ENCODE results near the gene ITPR1. TPM values are rescaled to one million over a fixed set of nuclear protein-coding genes. Genes with fewer than 3 reads are reported as not detected.

ITPR1 gene
- total and polyA plus RNA-seq, 2 experiments from 2014 or later = 1.4 to 2.5 TPM

DNA sequence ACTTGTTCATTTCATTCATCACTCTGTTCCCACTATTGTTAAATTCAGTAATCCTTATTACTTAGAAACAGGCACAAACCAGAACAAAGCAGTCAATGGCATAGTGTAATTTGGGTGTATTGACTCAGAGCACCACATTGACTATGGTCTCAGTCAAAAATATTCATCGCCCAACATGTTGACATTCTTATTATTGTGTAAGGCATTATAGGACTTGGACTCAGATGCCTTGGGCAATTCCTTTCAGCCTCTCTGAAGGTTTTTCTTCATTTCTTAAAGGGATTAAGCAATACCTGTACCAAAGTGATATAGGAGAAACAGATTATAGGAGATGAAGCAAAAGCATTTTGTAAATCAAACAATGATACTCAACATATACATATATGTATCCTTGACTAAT, 371.4 kb downstream of the ITPR1 start:
- DNase-seq = peak; percentile 62
- H3K4me3 ChIP-seq = no peak overlapping the region
- no peak overlapping the region for H3K4me2 ChIP-seq (ENCODE audit: unreplicated experiment)
- H3K79me2 ChIP-seq (ENCODE audit: insufficient read depth) = no peaks in the 10 kb centered on the region
- H4K20me1 ChIP-seq (ENCODE audit: insufficient read depth) = no peaks in the 10 kb centered on the region
- no peaks in the 10 kb centered on the region for H3K36me3 ChIP-seq (ENCODE audit: low read depth)
- H3K27ac ChIP-seq = peak overlapping the region; percentile 29
- no peak overlapping the region for H3K9ac ChIP-seq
- WGBS, 2 experiments (ENCODE audit: low coverage in 1 of 2, low lambda C conversion rate in 2 of 2, missing lambda C conversion rate in 2 of 2) = 23 to 39% methylated on average over 1 of the region's 1 CpG
- TF ChIP-seq EZH2phosphoT487 (IDR thresholded peaks at IDR 0.05; ENCODE audit: insufficient read depth, low read depth) (no peak), EZH2 (IDR thresholded peaks at IDR 0.05; ENCODE audit: insufficient read depth, poor library complexity, severe bottlenecking) (no peak)
- H3K9me2 ChIP-seq (ENCODE audit: insufficient read depth) = no peaks in the 10 kb centered on the region
- peaks cover 18% of the 10 kb centered on the region for H3K4me1 ChIP-seq (ENCODE audit: insufficient read depth)
- peaks cover 4% of the 10 kb centered on the region for H3K9me3 ChIP-seq (ENCODE audit: low read depth)
- no peak overlapping the region for H2AFZ ChIP-seq
- H3F3A ChIP-seq (ENCODE audit: insufficient read depth) = peaks cover 16% of the 10 kb centered on the region; the same call in 1 of the 2 replicates
- H3K27me3 ChIP-seq (replicated peaks; ENCODE audit: insufficient read depth) = no peaks in the 10 kb centered on the region
- in situ Hi-C loops (cut with MboI) = no loop called here

DNA sequence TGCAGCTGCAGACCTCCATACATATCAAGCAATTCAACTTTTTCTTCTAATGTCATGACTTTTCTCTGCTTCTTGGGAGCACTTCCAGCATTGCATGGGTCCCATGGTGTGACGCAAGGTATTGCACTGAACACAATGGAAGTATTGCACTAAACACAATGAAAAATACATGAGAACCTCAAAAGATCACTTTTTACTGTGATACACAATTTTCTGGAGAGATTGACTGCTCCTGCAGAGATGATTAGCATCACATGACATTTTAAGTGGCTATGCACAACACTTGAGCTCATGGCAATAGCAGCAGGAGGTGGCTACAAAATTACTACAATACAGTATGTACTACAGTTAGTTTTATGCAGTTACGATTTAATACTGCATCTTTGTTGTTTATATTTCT, 372.6 kb downstream of the ITPR1 start:
- peaks cover 16% of the 10 kb centered on the region; the same call in 1 of the 2 replicates for H3F3A ChIP-seq (ENCODE audit: insufficient read depth)
- peaks cover 4% of the 10 kb centered on the region for H3K9me3 ChIP-seq (ENCODE audit: low read depth)
- H3K79me2 ChIP-seq (ENCODE audit: insufficient read depth) = no peaks in the 10 kb centered on the region
- no peak overlapping the region for H3K4me2 ChIP-seq (ENCODE audit: unreplicated experiment)
- in situ Hi-C loops (cut with MboI) = no loop called here
- no peaks in the 10 kb centered on the region for H3K36me3 ChIP-seq (ENCODE audit: low read depth)
- no peaks in the 10 kb centered on the region for H4K20me1 ChIP-seq (ENCODE audit: insufficient read depth)
- no peak overlapping the region for H2AFZ ChIP-seq
- no peak overlapping the region for H3K4me3 ChIP-seq
- no peak overlapping the region for H3K27ac ChIP-seq
- H3K4me1 ChIP-seq (ENCODE audit: insufficient read depth) = peaks cover 18% of the 10 kb centered on the region
- H3K9me2 ChIP-seq (ENCODE audit: insufficient read depth) = no peaks in the 10 kb centered on the region
- DNase-seq = no peak
- WGBS, 2 experiments (ENCODE audit: low coverage in 1 of 2, low lambda C conversion rate in 2 of 2, missing lambda C conversion rate in 2 of 2) = 95 to 97% methylated on average over 2 of the region's 2 CpGs
- H3K9ac ChIP-seq = no peak overlapping the region
- no peaks in the 10 kb centered on the region for H3K27me3 ChIP-seq (replicated peaks; ENCODE audit: insufficient read depth)
- no peak for TF ChIP-seq EZH2phosphoT487 (IDR thresholded peaks at IDR 0.05; ENCODE audit: insufficient read depth, low read depth)
- TF ChIP-seq EZH2 (IDR thresholded peaks at IDR 0.05; ENCODE audit: insufficient read depth, poor library complexity, severe bottlenecking) = no peak

DNA sequence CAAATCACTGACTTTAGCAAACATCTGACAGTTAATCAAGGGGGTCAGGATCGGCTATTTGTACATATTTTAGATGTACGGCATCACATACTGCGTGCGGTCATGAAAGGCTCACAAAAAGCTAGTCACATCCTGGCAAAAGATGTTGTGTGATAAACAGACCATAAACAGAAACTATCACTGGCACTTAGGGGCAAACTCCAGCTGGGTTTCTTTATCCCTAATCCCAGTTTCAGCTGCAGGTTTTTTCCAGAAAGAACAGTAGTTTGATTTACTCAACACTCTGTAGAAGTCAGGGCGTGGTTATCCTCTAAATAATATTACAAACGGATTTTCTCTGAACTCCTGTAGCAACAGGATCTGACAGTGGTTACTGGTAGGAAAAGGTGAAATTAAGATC, 373.7 kb downstream of the ITPR1 start:
- no peaks in the 10 kb centered on the region for H3K27me3 ChIP-seq (replicated peaks; ENCODE audit: insufficient read depth)
- in situ Hi-C loops (cut with MboI) = no loop called here
- H3K9me3 ChIP-seq (ENCODE audit: low read depth) = peaks cover 1% of the 10 kb centered on the region
- peak overlapping the region; percentile 94 for H3K9ac ChIP-seq
- 10 to 18% methylated on average over 6 of the region's 6 CpGs for WGBS, 2 experiments (ENCODE audit: low coverage in 1 of 2, low lambda C conversion rate in 2 of 2, missing lambda C conversion rate in 2 of 2)
- no peaks in the 10 kb centered on the region for H4K20me1 ChIP-seq (ENCODE audit: insufficient read depth)
- peak overlapping the region; percentile 69 for H3K4me3 ChIP-seq
- H3K4me2 ChIP-seq (ENCODE audit: unreplicated experiment) = peak overlapping the region; percentile 78
- DNase-seq = peak; percentile 78
- peaks cover 16% of the 10 kb centered on the region; the same call in 1 of the 2 replicates for H3F3A ChIP-seq (ENCODE audit: insufficient read depth)
- H3K79me2 ChIP-seq (ENCODE audit: insufficient read depth) = no peaks in the 10 kb centered on the region
- H3K9me2 ChIP-seq (ENCODE audit: insufficient read depth) = no peaks in the 10 kb centered on the region
- TF ChIP-seq EZH2phosphoT487 (IDR thresholded peaks at IDR 0.05; ENCODE audit: insufficient read depth, low read depth) (no peak), EZH2 (IDR thresholded peaks at IDR 0.05; ENCODE audit: insufficient read depth, poor library complexity, severe bottlenecking) (no peak)
- H2AFZ ChIP-seq = peak overlapping the region; percentile 79
- peaks cover 18% of the 10 kb centered on the region for H3K4me1 ChIP-seq (ENCODE audit: insufficient read depth)
- no peaks in the 10 kb centered on the region for H3K36me3 ChIP-seq (ENCODE audit: low read depth)
- H3K27ac ChIP-seq = peak overlapping the region; percentile 92

DNA sequence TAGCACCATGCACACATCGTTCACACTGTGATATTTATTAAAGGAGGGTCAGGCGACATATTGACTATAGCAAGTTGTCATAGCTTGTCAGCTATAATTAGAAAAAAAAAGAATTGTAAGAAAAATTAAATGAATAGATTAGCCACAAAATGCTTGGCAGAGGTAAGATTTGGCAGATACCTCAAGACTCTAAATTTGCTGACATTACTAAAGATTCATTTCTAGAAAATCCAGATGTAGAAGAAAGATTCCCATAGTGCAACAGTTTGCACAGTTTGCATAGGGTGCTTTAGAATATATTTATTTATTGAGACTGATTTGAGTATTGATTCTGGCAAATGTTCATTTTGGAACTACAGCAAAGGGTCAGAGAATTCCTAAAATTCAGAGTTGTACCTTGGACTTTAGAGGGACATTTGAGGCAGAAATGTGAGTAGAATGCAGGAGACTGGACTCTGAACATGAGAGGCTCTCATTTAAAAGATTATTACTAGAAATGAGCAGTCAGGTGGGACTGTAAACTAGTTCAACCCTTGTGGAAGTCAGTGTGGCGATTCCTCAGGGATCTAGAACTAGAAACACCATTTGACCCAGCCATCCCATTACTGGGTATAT, 384.1 kb downstream of the ITPR1 start:
- Histone ChIP-seq H3K27ac (no peak overlapping the region), H3K9me3 (ENCODE audit: low read depth) (no peaks in the 10 kb centered on the region), H3K4me3 (no peak overlapping the region), H3K36me3 (ENCODE audit: low read depth) (no peaks in the 10 kb centered on the region), H3K27me3 (replicated peaks; ENCODE audit: insufficient read depth) (no peaks in the 10 kb centered on the region), H3K9ac (no peak overlapping the region), H3K9me2 (ENCODE audit: insufficient read depth) (no peaks in the 10 kb centered on the region), H3F3A (ENCODE audit: insufficient read depth) (no peaks in the 10 kb centered on the region), H3K79me2 (ENCODE audit: insufficient read depth) (no peaks in the 10 kb centered on the region), H3K4me2 (ENCODE audit: unreplicated experiment) (no peak overlapping the region), H3K4me1 (ENCODE audit: insufficient read depth) (no peaks in the 10 kb centered on the region), H4K20me1 (ENCODE audit: insufficient read depth) (no peaks in the 10 kb centered on the region), H2AFZ (no peak overlapping the region)
- no peak for DNase-seq
- 48 to 52% methylated on average over 3 of the region's 3 CpGs for WGBS, 2 experiments (ENCODE audit: low coverage in 1 of 2, low lambda C conversion rate in 2 of 2, missing lambda C conversion rate in 2 of 2)
- in situ Hi-C loops (cut with MboI) = no loop called here
- TF ChIP-seq EZH2 (IDR thresholded peaks at IDR 0.05; ENCODE audit: insufficient read depth, poor library complexity, severe bottlenecking) (no peak), EZH2phosphoT487 (IDR thresholded peaks at IDR 0.05; ENCODE audit: insufficient read depth, low read depth) (no peak)
